HEK293 (cell line): ENCODE results near the gene BRCA1.
A peak's percentile ranks its signal among the peaks of the same experiment; 100 is the strongest.

Experiments used
- ATF2 ChIP-seq: fragments of 450-650 bp; formaldehyde crosslinking; IDR thresholded peaks from 2 replicates; pipeline ENCODE4 v1.5.1; 2016; ENCODE audit warnings: missing biosample characterization, missing genetic modification characterization, low read depth
- CTCF ChIP-seq: fragments of 450-650 bp; formaldehyde crosslinking; IDR thresholded peaks from 2 replicates; pipeline ENCODE4 v1.5.1; 2016; ENCODE audit warnings: missing biosample characterization, missing genetic modification characterization
- GFI1B ChIP-seq: fragments of 450-650 bp; formaldehyde crosslinking; IDR thresholded peaks from 2 replicates; pipeline ENCODE4 v1.5.1; 2016; ENCODE audit warnings: missing biosample characterization, missing genetic modification characterization
- KLF9 ChIP-seq: fragments of 450-650 bp; formaldehyde crosslinking; IDR thresholded peaks from 2 replicates; pipeline ENCODE4 v1.5.1; 2016; ENCODE audit warnings: missing biosample characterization, missing genetic modification characterization, low read depth
- YY1 ChIP-seq: fragments of 450-650 bp; formaldehyde crosslinking; IDR thresholded peaks from 2 replicates; pipeline ENCODE4 v1.5.1; 2018; ENCODE audit warnings: missing biosample characterization, missing genetic modification characterization
- ZFP41 ChIP-seq: fragments of 450-650 bp; formaldehyde crosslinking; IDR thresholded peaks from 2 replicates; pipeline ENCODE4 v1.5.1; 2016; ENCODE audit warnings: missing biosample characterization, missing genetic modification characterization, borderline replicate concordance
- ZNF140 ChIP-seq: fragments of 450-650 bp; formaldehyde crosslinking; IDR thresholded peaks from 2 replicates; pipeline ENCODE4 v1.5.1; 2016; ENCODE audit warnings: missing biosample characterization, missing genetic modification characterization
- ZNF24 ChIP-seq: fragments of 450-650 bp; formaldehyde crosslinking; IDR thresholded peaks from 2 replicates; pipeline ENCODE4 v1.5.1; 2016; ENCODE audit warnings: missing biosample characterization, missing genetic modification characterization
- ZNF274 ChIP-seq, 2 experiments: fragments of 200-500 bp in 1 of 2; fragments of 450-650 bp in 1 of 2; sonication (Bioruptor generic) in 1 of 2; formaldehyde crosslinking in 1 of 2; IDR thresholded peaks; 2 replicates each; pipeline versions ENCODE4 v1.5.1 to v1.6.1; 2014 to 2016; ENCODE audit warnings: borderline replicate concordance in 1 of 2, inconsistent platforms in 1 of 2, low read length in 1 of 2, missing biosample characterization in 1 of 2, missing genetic modification characterization in 1 of 2
- ZNF621 ChIP-seq: fragments of 450-650 bp; formaldehyde crosslinking; IDR thresholded peaks from 2 replicates; pipeline ENCODE4 v1.5.1; 2017; ENCODE audit warnings: missing biosample characterization, missing genetic modification characterization
- ZNF76 ChIP-seq: fragments of 450-650 bp; formaldehyde crosslinking; IDR thresholded peaks from 2 replicates; pipeline ENCODE4; 2016; ENCODE audit warnings: low read depth, missing biosample characterization, missing genetic modification characterization, borderline replicate concordance
- ZNF837 ChIP-seq: fragments of 450-650 bp; formaldehyde crosslinking; IDR thresholded peaks from 2 replicates; pipeline ENCODE4 v1.5.1; 2016; ENCODE audit warnings: missing biosample characterization, missing genetic modification characterization
- TF ChIP-seq, protein P1 (sequence below): fragments of 450-650 bp; formaldehyde crosslinking; conservative IDR thresholded peaks from 2 replicates; pipeline ENCODE4 v1.5.1; 2016; ENCODE audit warnings: low read depth, missing biosample characterization, missing genetic modification characterization

DNA sequence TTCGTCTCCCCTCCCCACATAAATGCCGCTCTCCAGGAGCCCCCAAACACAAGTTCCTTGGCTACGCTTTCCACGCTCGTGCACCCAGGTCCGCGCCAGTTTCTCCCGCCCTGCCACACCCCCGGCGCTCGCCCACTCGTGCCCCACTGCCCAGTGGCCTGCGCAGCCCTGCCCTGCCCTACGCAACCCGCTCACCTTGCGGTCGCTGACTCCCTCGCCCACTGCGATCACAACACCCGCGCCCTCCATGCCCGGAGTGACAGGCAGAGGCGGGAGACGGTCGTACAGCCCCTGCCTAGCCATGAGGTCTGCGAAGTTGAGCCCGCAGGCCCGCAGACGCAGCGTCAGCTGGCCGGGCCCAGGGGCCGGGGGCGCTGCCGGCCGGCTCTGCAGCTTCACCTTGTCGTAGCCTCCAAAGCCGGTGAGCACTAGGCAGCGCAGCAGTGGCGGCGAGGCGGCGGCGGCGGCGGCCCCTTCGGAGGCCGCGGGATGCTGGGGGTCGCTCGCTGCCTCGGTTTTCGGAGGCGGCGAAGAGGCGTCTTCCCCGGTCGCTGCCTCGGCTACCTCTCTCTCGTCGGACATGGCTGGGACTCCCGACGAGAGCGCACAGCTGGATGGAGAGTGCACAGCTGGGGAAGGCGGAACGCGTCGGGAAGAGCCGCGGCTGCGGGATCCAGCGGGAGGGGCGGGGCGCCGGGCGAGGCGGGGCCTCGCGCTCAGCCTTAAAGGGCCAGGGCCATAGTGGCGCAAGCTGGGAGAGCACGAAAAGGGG lies 103.2 kb downstream of the BRCA1 start, which contains the start of gene VAT1:
- TF ChIP-seq, protein P1, sequence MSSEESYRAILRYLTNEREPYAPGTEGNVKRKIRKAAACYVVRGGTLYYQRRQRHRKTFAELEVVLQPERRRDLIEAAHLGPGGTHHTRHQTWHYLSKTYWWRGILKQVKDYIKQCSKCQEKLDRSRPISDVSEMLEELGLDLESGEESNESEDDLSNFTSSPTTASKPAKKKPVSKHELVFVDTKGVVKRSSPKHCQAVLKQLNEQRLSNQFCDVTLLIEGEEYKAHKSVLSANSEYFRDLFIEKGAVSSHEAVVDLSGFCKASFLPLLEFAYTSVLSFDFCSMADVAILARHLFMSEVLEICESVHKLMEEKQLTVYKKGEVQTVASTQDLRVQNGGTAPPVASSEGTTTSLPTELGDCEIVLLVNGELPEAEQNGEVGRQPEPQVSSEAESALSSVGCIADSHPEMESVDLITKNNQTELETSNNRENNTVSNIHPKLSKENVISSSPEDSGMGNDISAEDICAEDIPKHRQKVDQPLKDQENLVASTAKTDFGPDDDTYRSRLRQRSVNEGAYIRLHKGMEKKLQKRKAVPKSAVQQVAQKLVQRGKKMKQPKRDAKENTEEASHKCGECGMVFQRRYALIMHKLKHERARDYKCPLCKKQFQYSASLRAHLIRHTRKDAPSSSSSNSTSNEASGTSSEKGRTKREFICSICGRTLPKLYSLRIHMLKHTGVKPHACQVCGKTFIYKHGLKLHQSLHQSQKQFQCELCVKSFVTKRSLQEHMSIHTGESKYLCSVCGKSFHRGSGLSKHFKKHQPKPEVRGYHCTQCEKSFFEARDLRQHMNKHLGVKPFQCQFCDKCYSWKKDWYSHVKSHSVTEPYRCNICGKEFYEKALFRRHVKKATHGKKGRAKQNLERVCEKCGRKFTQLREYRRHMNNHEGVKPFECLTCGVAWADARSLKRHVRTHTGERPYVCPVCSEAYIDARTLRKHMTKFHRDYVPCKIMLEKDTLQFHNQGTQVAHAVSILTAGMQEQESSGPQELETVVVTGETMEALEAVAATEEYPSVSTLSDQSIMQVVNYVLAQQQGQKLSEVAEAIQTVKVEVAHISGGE, result no peak; the same call in 1 of the 2 replicates
- TF ChIP-seq ZFP41 (tag by site-specific recombination) (no peak), CTCF (tag by site-specific recombination) (peak; percentile 81), ZNF76 (tag by site-specific recombination) (peak; percentile 51; the same call in 1 of the 2 replicates), ZNF274 (IDR thresholded peaks at IDR 0.05; ENCODE audit: low read length) (no peak), ZNF274 (tag by site-specific recombination; IDR thresholded peaks at IDR 0.05; ENCODE audit: borderline replicate concordance) (no peak), GFI1B (tag by site-specific recombination) (no peak), KLF9 (peak; percentile 71), ATF2 (tag by site-specific recombination) (no peak), YY1 (tag by site-specific recombination) (peak; percentile 41; the same call in 1 of the 2 replicates), ZNF621 (no peak), ZNF140 (tag by site-specific recombination) (no peak), ZNF837 (no peak), ZNF24 (0 out of 2 replicates have a peak, but pooled peaks have one; percentile 37)
